OCI-LY7 (cell line): Measurements from ENCODE around the gene ANKRD10. TPM values are rescaled to one million over a fixed set of nuclear protein-coding genes. Genes with fewer than 3 reads are reported as not detected.

Source experiments
- BruUV-seq: library from RNA; stranded (reverse); fragments of 400-500 nt; replicated peaks from 2 replicates; lab custom pipeline; 2021; lab: Mats Ljungman, UMichigan
- CTCF ChIA-PET: fragments of 300-600 bp; sonication (Branson Sonifier 250); formaldehyde crosslinking; loops from one replicate; lab custom pipeline; 2022; ENCODE audit warnings: antibody characterized with exemption; ENCODE audit not compliant: unreplicated experiment; lab: Charles Lee
- POLR2A ChIA-PET: fragments of 300-600 bp; sonication (Branson Sonifier 250); formaldehyde crosslinking; loops from one replicate; lab custom pipeline; 2022; ENCODE audit warnings: antibody characterized with exemption; lab: Charles Lee
- DNase-seq: peaks from one replicate; pipeline ENCODE4 v3.0.0-alpha.2; 2015; ENCODE audit warnings: low spot score
- H2AFZ ChIP-seq: fragments of 200-600 bp; sonication (generic), shearing (Covaris generic); 2 replicates; pipeline ENCODE4 v1.6.1; 2014; ENCODE audit warnings: mild to moderate bottlenecking, antibody characterized with exemption, low read length, moderate library complexity
- H3K27ac ChIP-seq: fragments of 200-600 bp; sonication (generic); 2 replicates; pipeline ENCODE4 v1.5.1; 2014; ENCODE audit warnings: mixed run types, low read depth, mild to moderate bottlenecking, moderate library complexity, low read length, inconsistent platforms; ENCODE audit not compliant: poor library complexity, severe bottlenecking
- H3K36me3 ChIP-seq: fragments of 200-600 bp; sonication (generic); 2 replicates; pipeline ENCODE4 v1.6.1; 2014; ENCODE audit warnings: mild to moderate bottlenecking, antibody characterized with exemption, low read length, moderate library complexity, mixed read lengths; ENCODE audit not compliant: insufficient read depth
- H3K4me1 ChIP-seq: fragments of 200-600 bp; sonication (generic); 2 replicates; pipeline ENCODE4 v1.5.1; 2014; ENCODE audit warnings: mild to moderate bottlenecking, low read length; ENCODE audit not compliant: insufficient read depth, poor library complexity, severe bottlenecking
- H3K4me2 ChIP-seq: fragments of 200-600 bp; sonication (generic); 2 replicates; pipeline ENCODE4 v1.6.1; 2014; ENCODE audit warnings: mild to moderate bottlenecking, low read length
- H3K4me3 ChIP-seq: fragments of 200-600 bp; sonication (generic); 2 replicates; pipeline ENCODE4 v1.5.1; 2014; ENCODE audit warnings: mild to moderate bottlenecking, low read depth, low read length; ENCODE audit not compliant: poor library complexity, severe bottlenecking
- H3K79me2 ChIP-seq: fragments of 200-600 bp; sonication (generic); 2 replicates; pipeline ENCODE4 v1.6.1; 2016; ENCODE audit warnings: low read depth, mild to moderate bottlenecking, low read length, moderate library complexity, mixed read lengths; ENCODE audit not compliant: insufficient read depth
- H3K9me2 ChIP-seq: fragments of 200-600 bp; sonication (generic); 2 replicates; pipeline ENCODE4 v1.6.1; 2016; ENCODE audit warnings: mild to moderate bottlenecking, low read length, mixed read lengths; ENCODE audit not compliant: insufficient read depth
- H3K9me3 ChIP-seq: fragments of 200-600 bp; sonication (generic); 2 replicates; pipeline ENCODE4 v1.6.1; 2014; ENCODE audit warnings: mild to moderate bottlenecking, mixed run types, low read length, mixed read lengths
- H4K20me1 ChIP-seq: fragments of 200-600 bp; sonication (generic); 2 replicates; pipeline ENCODE4 v1.6.1; 2014; ENCODE audit warnings: mild to moderate bottlenecking, antibody characterized with exemption, low read length, moderate library complexity, mixed read lengths; ENCODE audit not compliant: insufficient read depth
- EZH2phosphoT487 ChIP-seq: fragments of 200-600 bp; sonication (generic); IDR thresholded peaks from 2 replicates; pipeline ENCODE4 v1.6.1; 2018; ENCODE audit warnings: low read depth, borderline replicate concordance, mild to moderate bottlenecking, mixed run types, antibody characterized with exemption, low read length, moderate library complexity, mixed read lengths
- intact Hi-C: fragments of 100-400 bp; cut with micrococcal nuclease; formaldehyde crosslinking; loops from one replicate; pipeline ENCODE4 v1.10.0; 2022; ENCODE audit not compliant: unreplicated experiment
- total RNA-seq, 2 experiments: library from RNA; depleted of rRNA in 1 of 2; stranded (reverse); fragments of >200 nt in 1 of 2; shearing (Covaris generic) in 1 of 2; gene quantifications; 2 replicates each; pipeline ENCODE4 v1.2.3, GENCODE V29; 2014 to 2022
- TF ChIP-seq, protein P1 (sequence below): fragments of 200-600 bp; sonication (generic); conservative IDR thresholded peaks from 2 replicates; pipeline ENCODE4 v1.5.1; 2014; ENCODE audit warnings: mild to moderate bottlenecking, antibody characterized with exemption, low read length, moderate library complexity, mixed read lengths

The ANKRD10 gene
- total RNA-seq, 2 experiments from 2014 or later = 82.8 to 86.0 TPM

- intact Hi-C loops = no loop called here
- no peaks in the 10 kb centered on the region for H3K4me1 ChIP-seq
- no peaks in the 10 kb centered on the region for H4K20me1 ChIP-seq
- H3K36me3 ChIP-seq = peaks cover 3% of the 10 kb centered on the region; the same call in 1 of the 2 replicates
- TF ChIP-seq, protein P1, sequence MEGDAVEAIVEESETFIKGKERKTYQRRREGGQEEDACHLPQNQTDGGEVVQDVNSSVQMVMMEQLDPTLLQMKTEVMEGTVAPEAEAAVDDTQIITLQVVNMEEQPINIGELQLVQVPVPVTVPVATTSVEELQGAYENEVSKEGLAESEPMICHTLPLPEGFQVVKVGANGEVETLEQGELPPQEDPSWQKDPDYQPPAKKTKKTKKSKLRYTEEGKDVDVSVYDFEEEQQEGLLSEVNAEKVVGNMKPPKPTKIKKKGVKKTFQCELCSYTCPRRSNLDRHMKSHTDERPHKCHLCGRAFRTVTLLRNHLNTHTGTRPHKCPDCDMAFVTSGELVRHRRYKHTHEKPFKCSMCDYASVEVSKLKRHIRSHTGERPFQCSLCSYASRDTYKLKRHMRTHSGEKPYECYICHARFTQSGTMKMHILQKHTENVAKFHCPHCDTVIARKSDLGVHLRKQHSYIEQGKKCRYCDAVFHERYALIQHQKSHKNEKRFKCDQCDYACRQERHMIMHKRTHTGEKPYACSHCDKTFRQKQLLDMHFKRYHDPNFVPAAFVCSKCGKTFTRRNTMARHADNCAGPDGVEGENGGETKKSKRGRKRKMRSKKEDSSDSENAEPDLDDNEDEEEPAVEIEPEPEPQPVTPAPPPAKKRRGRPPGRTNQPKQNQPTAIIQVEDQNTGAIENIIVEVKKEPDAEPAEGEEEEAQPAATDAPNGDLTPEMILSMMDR = no peak
- no peak for TF ChIP-seq EZH2phosphoT487
- H2AFZ ChIP-seq = no peak overlapping the region
- H3K9me2 ChIP-seq = no peaks in the 10 kb centered on the region
- DNase-seq = no peak
- H3K27ac ChIP-seq = no peak overlapping the region
- ChIA-PET POLR2A (no interaction called here), CTCF (no interaction called here)
- no peak overlapping the region for H3K4me3 ChIP-seq
- no TSS peak for BruUV-seq
- no peaks in the 10 kb centered on the region for H3K9me3 ChIP-seq
- no peaks in the 10 kb centered on the region for H3K79me2 ChIP-seq
- H3K4me2 ChIP-seq = no peak overlapping the region
Measured at GRCh38 chr13:110885966-110886869, 28.7 kb downstream of the ANKRD10 start.

DNA sequence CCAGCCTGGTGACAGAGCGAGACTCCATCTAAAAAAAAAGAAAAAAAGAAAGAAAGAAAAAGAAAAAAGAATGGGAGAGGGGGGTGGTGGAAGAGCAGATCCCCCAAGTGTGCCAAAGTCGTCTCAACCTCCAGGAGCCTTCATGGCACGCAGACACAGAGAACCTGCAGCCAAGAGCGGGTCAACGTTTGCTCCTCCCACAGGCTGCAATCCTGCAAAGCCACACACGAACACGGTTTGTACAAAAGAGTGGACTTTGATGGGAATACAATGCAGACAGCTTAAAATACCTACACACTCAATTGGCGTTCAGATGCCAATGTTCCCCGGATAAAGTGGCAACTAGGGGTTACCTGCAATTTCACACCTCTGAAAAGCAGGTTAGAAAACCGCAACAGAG lies 29.4 kb downstream of the ANKRD10 start:
- intact Hi-C loops = no loop called here
- CTCF ChIA-PET = no interaction called here

More for the DNA sequence above, 29.4 kb downstream of the ANKRD10 start:
- Histone ChIP-seq H2AFZ (no peak overlapping the region), H3K4me1 (no peaks in the 10 kb centered on the region), H3K4me2 (no peak overlapping the region), H3K36me3 (no peaks in the 10 kb centered on the region), H3K9me2 (no peaks in the 10 kb centered on the region), H3K4me3 (no peak overlapping the region), H3K27ac (no peak overlapping the region), H3K9me3 (no peaks in the 10 kb centered on the region), H3K79me2 (no peaks in the 10 kb centered on the region), H4K20me1 (no peaks in the 10 kb centered on the region)
- BruUV-seq = no TSS peak
- TF ChIP-seq, protein P1 = no peak
- TF ChIP-seq EZH2phosphoT487 = no peak
- DNase-seq = no peak
- POLR2A ChIA-PET = interaction anchor here (0.9 kb wide), 1 partner anchor 24 kb away, joined by 3 read pairs; no protein-coding TSS in a partner anchor
